Measurements from ENCODE around the gene CACFD1. TPM values are rescaled to one million over a fixed set of nuclear protein-coding genes. Genes with fewer than 3 reads are reported as not detected.

CACFD1 gene
- total and polyA plus RNA-seq, 4 donors, result 11.0 to 53.7 (median 34.6) TPM

GRCh38 chr9:133452562-133452961, 7.2 kb upstream of the CACFD1 start:
- H3K4me3 ChIP-seq (ENCODE audit: low read depth, low read length), result no peak overlapping the region
- peaks cover 4% of the 10 kb centered on the region for H3K4me1 ChIP-seq (ENCODE audit: control insufficient read depth, insufficient read depth, low read length)
- no peaks in the 10 kb centered on the region for H3K27me3 ChIP-seq (ENCODE audit: control insufficient read depth, insufficient read depth, low read length)
- H3K9me3 ChIP-seq (ENCODE audit: control insufficient read depth, insufficient read depth, low read length), result no peaks in the 10 kb centered on the region
- H3K27ac ChIP-seq (ENCODE audit: low read depth, low read length), result no peak overlapping the region
- peaks cover 45% of the 10 kb centered on the region for H3K36me3 ChIP-seq (ENCODE audit: control insufficient read depth, insufficient read depth, low read length)
- 89% methylated on average over 6 of the region's 7 CpGs for WGBS (ENCODE audit: insufficient coverage)
- DNase-seq (ENCODE audit: low read depth in 4 of 6, low spot score in 6 of 6), result no peak

GRCh38 chr9:133453651-133454050, 6.1 kb upstream of the CACFD1 start:
- no peak overlapping the region for H3K4me3 ChIP-seq (ENCODE audit: low read depth, low read length)
- WGBS (ENCODE audit: insufficient coverage), result 61% methylated on average over 9 of the region's 11 CpGs
- DNase-seq (ENCODE audit: low read depth in 4 of 6, low spot score in 6 of 6), result peak in 2 of 6 donors; percentile 46 to 64
- H3K36me3 ChIP-seq (ENCODE audit: control insufficient read depth, insufficient read depth, low read length), result peaks cover 47% of the 10 kb centered on the region
- no peaks in the 10 kb centered on the region for H3K27me3 ChIP-seq (ENCODE audit: control insufficient read depth, insufficient read depth, low read length)
- no peaks in the 10 kb centered on the region for H3K9me3 ChIP-seq (ENCODE audit: control insufficient read depth, insufficient read depth, low read length)
- peaks cover 5% of the 10 kb centered on the region for H3K4me1 ChIP-seq (ENCODE audit: control insufficient read depth, insufficient read depth, low read length)
- H3K27ac ChIP-seq (ENCODE audit: low read depth, low read length), result no peak overlapping the region

DNA sequence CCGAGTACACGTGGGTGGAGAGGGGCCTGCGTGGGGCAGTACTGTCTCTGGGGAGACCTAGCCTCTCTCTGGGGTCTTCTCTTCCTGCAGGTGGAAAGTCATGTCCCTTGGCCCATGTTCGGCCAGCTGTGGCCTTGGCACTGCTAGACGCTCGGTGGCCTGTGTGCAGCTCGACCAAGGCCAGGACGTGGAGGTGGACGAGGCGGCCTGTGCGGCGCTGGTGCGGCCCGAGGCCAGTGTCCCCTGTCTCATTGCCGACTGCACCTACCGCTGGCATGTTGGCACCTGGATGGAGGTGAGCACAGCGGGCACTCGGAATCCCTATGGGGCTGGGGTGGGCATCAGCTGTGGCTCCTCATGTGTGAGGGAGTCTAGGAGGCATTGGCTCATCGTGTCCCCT, 5.5 kb upstream of the CACFD1 start:
- Histone ChIP-seq H3K27me3 (ENCODE audit: control insufficient read depth, insufficient read depth, low read length) (no peaks in the 10 kb centered on the region), H3K27ac (ENCODE audit: low read depth, low read length) (no peak overlapping the region), H3K36me3 (ENCODE audit: control insufficient read depth, insufficient read depth, low read length) (peaks cover 44% of the 10 kb centered on the region), H3K4me1 (ENCODE audit: control insufficient read depth, insufficient read depth, low read length) (peaks cover 12% of the 10 kb centered on the region), H3K4me3 (ENCODE audit: low read depth, low read length) (no peak overlapping the region), H3K9me3 (ENCODE audit: control insufficient read depth, insufficient read depth, low read length) (no peaks in the 10 kb centered on the region)
- WGBS (ENCODE audit: insufficient coverage), result 92% methylated on average over 19 of the region's 19 CpGs
- no peak for DNase-seq (ENCODE audit: low read depth in 4 of 6, low spot score in 6 of 6)

GRCh38 chr9:133454943-133455673, 4.7 kb upstream of the CACFD1 start:
- Histone ChIP-seq H3K4me1 (ENCODE audit: control insufficient read depth, insufficient read depth, low read length) (peaks cover 14% of the 10 kb centered on the region), H3K9me3 (ENCODE audit: control insufficient read depth, insufficient read depth, low read length) (no peaks in the 10 kb centered on the region), H3K27ac (ENCODE audit: low read depth, low read length) (no peak overlapping the region), H3K27me3 (ENCODE audit: control insufficient read depth, insufficient read depth, low read length) (no peaks in the 10 kb centered on the region), H3K4me3 (ENCODE audit: low read depth, low read length) (no peak overlapping the region), H3K36me3 (ENCODE audit: control insufficient read depth, insufficient read depth, low read length) (peaks cover 39% of the 10 kb centered on the region)
- 91% methylated on average over 20 of the region's 20 CpGs for WGBS (ENCODE audit: insufficient coverage)
- no peak for DNase-seq (ENCODE audit: low read depth in 4 of 6, low spot score in 6 of 6)

DNA sequence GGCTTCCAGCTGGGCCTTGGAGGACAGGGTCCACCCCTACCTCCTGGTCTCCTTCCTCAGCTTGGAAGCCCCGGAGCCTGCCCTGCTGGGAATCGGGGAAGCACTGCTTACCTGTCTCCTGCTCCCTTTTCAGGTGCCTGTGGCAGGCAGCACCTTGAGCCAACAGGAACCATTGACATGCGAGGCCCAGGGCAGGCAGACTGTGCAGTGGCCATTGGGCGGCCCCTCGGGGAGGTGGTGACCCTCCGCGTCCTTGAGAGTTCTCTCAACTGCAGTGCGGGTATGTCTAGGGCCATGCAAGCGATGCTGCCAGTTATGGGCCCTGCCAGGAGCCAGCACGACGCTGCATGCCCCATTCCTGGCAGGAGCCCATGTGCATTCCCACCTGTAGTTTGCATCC, 3.8 kb upstream of the CACFD1 start:
- Histone ChIP-seq H3K27ac (ENCODE audit: low read depth, low read length) (no peak overlapping the region), H3K4me3 (ENCODE audit: low read depth, low read length) (no peak overlapping the region), H3K27me3 (ENCODE audit: control insufficient read depth, insufficient read depth, low read length) (no peaks in the 10 kb centered on the region), H3K9me3 (ENCODE audit: control insufficient read depth, insufficient read depth, low read length) (no peaks in the 10 kb centered on the region), H3K36me3 (ENCODE audit: control insufficient read depth, insufficient read depth, low read length) (peaks cover 37% of the 10 kb centered on the region), H3K4me1 (ENCODE audit: control insufficient read depth, insufficient read depth, low read length) (peaks cover 20% of the 10 kb centered on the region)
- DNase-seq (ENCODE audit: low read depth in 4 of 6, low spot score in 6 of 6), result no peak
- WGBS (ENCODE audit: insufficient coverage), result 94% methylated on average over 11 of the region's 11 CpGs

GRCh38 chr9:133456409-133456808, 3.4 kb upstream of the CACFD1 start:
- no peak for DNase-seq (ENCODE audit: low read depth in 4 of 6, low spot score in 6 of 6)
- H3K27me3 ChIP-seq (ENCODE audit: control insufficient read depth, insufficient read depth, low read length), result no peaks in the 10 kb centered on the region
- WGBS (ENCODE audit: insufficient coverage), result 94% methylated on average over 9 of the region's 9 CpGs
- no peaks in the 10 kb centered on the region for H3K9me3 ChIP-seq (ENCODE audit: control insufficient read depth, insufficient read depth, low read length)
- no peak overlapping the region for H3K4me3 ChIP-seq (ENCODE audit: low read depth, low read length)
- no peak overlapping the region for H3K27ac ChIP-seq (ENCODE audit: low read depth, low read length)
- H3K36me3 ChIP-seq (ENCODE audit: control insufficient read depth, insufficient read depth, low read length), result peaks cover 37% of the 10 kb centered on the region
- H3K4me1 ChIP-seq (ENCODE audit: control insufficient read depth, insufficient read depth, low read length), result peaks cover 25% of the 10 kb centered on the region

DNA sequence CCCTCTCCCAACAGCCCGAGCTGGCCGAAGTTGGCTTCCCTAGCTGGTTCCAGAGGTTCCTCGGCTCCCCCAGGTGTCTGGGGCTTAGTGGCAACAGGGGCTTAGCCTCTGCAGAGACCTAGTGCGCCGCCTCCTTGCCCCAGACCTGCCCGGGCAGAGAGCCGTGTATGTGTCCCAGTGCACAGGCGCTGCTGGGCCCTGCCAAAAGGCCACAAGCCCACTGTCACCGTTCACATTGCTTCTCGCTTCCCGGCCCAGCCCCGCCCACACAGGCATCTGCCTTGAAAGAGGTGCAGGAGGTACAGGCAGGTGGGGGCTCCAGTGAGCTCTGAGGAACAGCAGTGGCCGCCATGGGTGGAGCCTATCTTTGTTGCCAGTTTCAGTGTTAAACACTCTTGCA, 2.5 kb upstream of the CACFD1 start:
- DNase-seq (ENCODE audit: low read depth in 4 of 6, low spot score in 6 of 6), result no peak
- no peaks in the 10 kb centered on the region for H3K9me3 ChIP-seq (ENCODE audit: control insufficient read depth, insufficient read depth, low read length)
- H3K4me1 ChIP-seq (ENCODE audit: control insufficient read depth, insufficient read depth, low read length), result peaks cover 33% of the 10 kb centered on the region
- no peaks in the 10 kb centered on the region for H3K27me3 ChIP-seq (ENCODE audit: control insufficient read depth, insufficient read depth, low read length)
- peaks cover 41% of the 10 kb centered on the region for H3K36me3 ChIP-seq (ENCODE audit: control insufficient read depth, insufficient read depth, low read length)
- no peak overlapping the region for H3K4me3 ChIP-seq (ENCODE audit: low read depth, low read length)
- 91% methylated on average over 13 of the region's 13 CpGs for WGBS (ENCODE audit: insufficient coverage)
- H3K27ac ChIP-seq (ENCODE audit: low read depth, low read length), result no peak overlapping the region

GRCh38 chr9:133457748-133458147, 2.0 kb upstream of the CACFD1 start:
- no peak for DNase-seq (ENCODE audit: low read depth in 4 of 6, low spot score in 6 of 6)
- H3K9me3 ChIP-seq (ENCODE audit: control insufficient read depth, insufficient read depth, low read length), result no peaks in the 10 kb centered on the region
- over 99% methylated on average over 11 of the region's 11 CpGs for WGBS (ENCODE audit: insufficient coverage)
- H3K4me1 ChIP-seq (ENCODE audit: control insufficient read depth, insufficient read depth, low read length), result peaks cover 38% of the 10 kb centered on the region
- H3K27me3 ChIP-seq (ENCODE audit: control insufficient read depth, insufficient read depth, low read length), result no peaks in the 10 kb centered on the region
- H3K27ac ChIP-seq (ENCODE audit: low read depth, low read length), result no peak overlapping the region
- H3K4me3 ChIP-seq (ENCODE audit: low read depth, low read length), result no peak overlapping the region
- peaks cover 45% of the 10 kb centered on the region for H3K36me3 ChIP-seq (ENCODE audit: control insufficient read depth, insufficient read depth, low read length)

GRCh38 chr9:133458643-133459312, 1.0 kb upstream of the CACFD1 start:
- DNase-seq (ENCODE audit: low read depth in 4 of 6, low spot score in 6 of 6), result no peak
- 72% methylated on average over 13 of the region's 16 CpGs for WGBS (ENCODE audit: insufficient coverage)
- H3K4me3 ChIP-seq (ENCODE audit: low read depth, low read length), result peak overlapping the region; percentile 73
- peaks cover 45% of the 10 kb centered on the region for H3K4me1 ChIP-seq (ENCODE audit: control insufficient read depth, insufficient read depth, low read length)
- H3K27ac ChIP-seq (ENCODE audit: low read depth, low read length), result no peak overlapping the region
- H3K36me3 ChIP-seq (ENCODE audit: control insufficient read depth, insufficient read depth, low read length), result peaks cover 53% of the 10 kb centered on the region
- H3K27me3 ChIP-seq (ENCODE audit: control insufficient read depth, insufficient read depth, low read length), result no peaks in the 10 kb centered on the region
- H3K9me3 ChIP-seq (ENCODE audit: control insufficient read depth, insufficient read depth, low read length), result no peaks in the 10 kb centered on the region
